Gastroesophageal sphincter (tissue), 3 donors: ENCODE results near the gene F10.

Source experiments
- CTCF ChIP-seq, 4 experiments: fragments of 200-600 bp in 2 of 4; fragments of 450-650 bp in 2 of 4; sonication (generic) in 1 of 4; IDR thresholded peaks; one replicate each; pipeline ENCODE4 v1.5.1; 2017 to 2019; ENCODE audit warnings: antibody characterized with exemption in 4 of 4, mild to moderate bottlenecking in 2 of 4, moderate library complexity in 2 of 4
- POLR2A ChIP-seq, 2 donors: fragments of 450-650 bp; IDR thresholded peaks; one replicate each; pipeline ENCODE4 v1.6.1; 2017; ENCODE audit warnings: antibody characterized with exemption in 2 of 2, mild to moderate bottlenecking in 2 of 2, moderate library complexity in 1 of 2
- POLR2AphosphoS5 ChIP-seq: sonication (generic); formaldehyde crosslinking; IDR thresholded peaks from one replicate; pipeline ENCODE4 v1.6.1; 2017; ENCODE audit warnings: antibody characterized with exemption

GRCh38 chr13:113138792-113139551 lies 16.4 kb downstream of the F10 start:
- TF ChIP-seq POLR2AphosphoS5 (no peak), CTCF (IDR thresholded peaks at IDR 0.05) (no peak), POLR2A (IDR thresholded peaks at IDR 0.05) (no peak)
